ENCODE data around the gene COQ5.

Gene COQ5

GRCh38 chr12:120483621-120484020 is 45.3 kb downstream of the COQ5 start:
- DNase-seq (ENCODE audit: low read depth), result no peak

- no peak for DNase-seq (ENCODE audit: low read depth)
Observed at GRCh38 chr12:120481022-120481767, 47.8 kb downstream of the COQ5 start.

GRCh38 chr12:120480211-120480610 is 48.7 kb downstream of the COQ5 start:
- no peak for DNase-seq (ENCODE audit: low read depth)

- DNase-seq (ENCODE audit: low read depth), result no peak
Observed at GRCh38 chr12:120479458-120479857, 49.5 kb downstream of the COQ5 start.

- no peak for DNase-seq (ENCODE audit: low read depth)
Observed at GRCh38 chr12:120475643-120476042, 53.3 kb downstream of the COQ5 start.

- peak; percentile 88 for DNase-seq (ENCODE audit: low read depth)
Observed at GRCh38 chr12:120474616-120474960, 54.4 kb downstream of the COQ5 start.

GRCh38 chr12:120473807-120474615 is 54.9 kb downstream of the COQ5 start:
- DNase-seq (ENCODE audit: low read depth), result no peak

- DNase-seq (ENCODE audit: low read depth), result no peak
Observed at GRCh38 chr12:120472521-120472920, 56.4 kb downstream of the COQ5 start.

GRCh38 chr12:120470150-120470784 is 58.7 kb downstream of the COQ5 start:
- peak; percentile 38 for DNase-seq (ENCODE audit: low read depth)

GRCh38 chr12:120469450-120470149 is 59.4 kb downstream of the COQ5 start, which contains the start of gene SRSF9:
SRSF9 (minus strand) TSS chr12:120469748; CDS start chr12:120469609, 139 bp downstream.
- peak; percentile 95 for DNase-seq (ENCODE audit: low read depth)

GRCh38 chr12:120468821-120469449 is 60.0 kb downstream of the COQ5 start:
- DNase-seq (ENCODE audit: low read depth), result peak; percentile 23

GRCh38 chr12:120468325-120468820 is 60.6 kb downstream of the COQ5 start:
- DNase-seq (ENCODE audit: low read depth), result peak; percentile 65

- no peak for DNase-seq (ENCODE audit: low read depth)
Observed at GRCh38 chr12:120467439-120467838, 61.5 kb downstream of the COQ5 start.

GRCh38 chr12:120466560-120467315 is 62.2 kb downstream of the COQ5 start:
- DNase-seq (ENCODE audit: low read depth), result peak; percentile 56

GRCh38 chr12:120465756-120466155 is 63.2 kb downstream of the COQ5 start:
- no peak for DNase-seq (ENCODE audit: low read depth)

GRCh38 chr12:120463712-120464111 is 65.2 kb downstream of the COQ5 start:
- DNase-seq (ENCODE audit: low read depth), result no peak

- DNase-seq (ENCODE audit: low read depth), result no peak
Observed at GRCh38 chr12:120462099-120462640, 66.8 kb downstream of the COQ5 start.

- DNase-seq (ENCODE audit: low read depth), result no peak
Observed at GRCh38 chr12:120460157-120460556, 68.8 kb downstream of the COQ5 start.

GRCh38 chr12:120457133-120457532 is 71.8 kb downstream of the COQ5 start:
- peak; percentile 12 for DNase-seq (ENCODE audit: low read depth)

GRCh38 chr12:120455302-120455701 is 73.7 kb downstream of the COQ5 start:
- DNase-seq (ENCODE audit: low read depth), result no peak
